Left lung (tissue), 10 donors: Measurements from ENCODE around the gene GRAP. TPM values are rescaled to one million over a fixed set of nuclear protein-coding genes. Genes with fewer than 3 reads are reported as not detected.
A peak's percentile ranks its signal among the peaks of the same experiment; 100 is the strongest.

Experiments
- ATAC-seq: fragments of 200-7000 bp; cut with Tn5 transposase; one replicate; pipeline ENCODE4 v1.9.1; 2020; ENCODE audit warnings: moderate library complexity
- DNase-seq, 4 donors: peaks; one replicate each; pipeline ENCODE4 v3.0.0-alpha.2; 2013 to 2020
- H3K27ac ChIP-seq, 2 donors: fragments of 200-600 bp; sonication (generic) in 1 of 2; one replicate each; pipeline versions ENCODE4 v1.5.0 to v1.8.0; 2020 to 2021
- H3K27me3 ChIP-seq, 2 donors: fragments of 200-600 bp; sonication (generic) in 1 of 2; one replicate each; pipeline versions ENCODE4 v1.5.0 to v1.8.0; 2020 to 2021
- H3K36me3 ChIP-seq, 2 donors: fragments of 200-600 bp; sonication (generic) in 1 of 2; one replicate each; pipeline versions ENCODE4 v1.5.0 to v1.8.0; 2020 to 2021
- H3K4me1 ChIP-seq, 2 donors: fragments of 200-600 bp; one replicate each; pipeline ENCODE4 v1.8.0; 2021
- H3K4me3 ChIP-seq, 2 donors: fragments of 200-600 bp; sonication (generic) in 1 of 2; one replicate each; pipeline versions ENCODE4 v1.5.0 to v1.8.0; 2020 to 2021; ENCODE audit warnings: mild to moderate bottlenecking in 1 of 2
- H3K9me3 ChIP-seq, 2 donors: fragments of 200-600 bp; sonication (generic) in 1 of 2; one replicate each; pipeline versions ENCODE4 v1.5.0 to v1.8.0; 2020 to 2021
- CTCF ChIP-seq, 2 donors: fragments of 200-600 bp; sonication (generic) in 1 of 2; IDR thresholded peaks; one replicate each; pipeline versions ENCODE4 v1.5.0 to v1.8.0; 2021; ENCODE audit warnings: antibody characterized with exemption in 2 of 2
- intact Hi-C, 2 donors: fragments of 100-400 bp; cut with DNase I; formaldehyde crosslinking; loops; one replicate each; pipeline versions ENCODE4 v1.11.2 to v1.14.2; 2022
- polyA plus RNA-seq, 6 donors: library from polyadenylated mRNA; unstranded; fragments of 120-200 nt; gene quantifications; one replicate each; pipeline ENCODE4 v1.2.1, GENCODE V29; 2013; ENCODE audit not compliant: insufficient read length in 6 of 6
- total RNA-seq, 2 donors: library from RNA; stranded (reverse); fragmentation: NEBNext Ultra II Directional; extraction: Animal tissue kit (Norgen Biotek cat#: 25700); gene quantifications; one replicate each; pipeline ENCODE4 v1.2.1, GENCODE V29; 2021
- donor health status: DM: no; HTN: yes; CAD: no.
- donor health status: DM: no; HTN: no; CAD: no.

The GRAP gene
- total and polyA plus RNA-seq, 8 donors: 5.4 to 15.7 (median 12.6) TPM

DNA sequence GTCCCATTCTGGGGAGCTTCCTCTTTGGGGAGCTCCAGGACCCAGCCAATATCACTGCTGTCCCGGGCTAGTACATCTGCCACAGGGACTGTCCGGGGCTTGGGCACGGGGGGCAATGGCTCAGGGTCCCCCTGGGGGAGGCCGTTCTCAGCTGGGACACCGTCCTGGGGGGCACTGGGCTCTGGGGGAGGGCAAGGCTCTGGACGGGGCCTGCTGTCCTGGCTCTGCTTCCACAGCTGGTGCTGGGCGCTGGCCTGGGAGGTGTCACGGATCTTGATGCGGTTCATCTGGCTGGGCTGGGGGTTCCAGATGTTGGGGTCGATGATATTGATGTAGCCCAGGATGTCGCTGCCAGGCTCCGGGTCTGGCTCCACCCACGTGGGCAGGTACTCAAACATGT is 68.7 kb downstream of the GRAP start:
- H3K4me3 ChIP-seq: no peak overlapping the region
- DNase-seq (peak in 1 of 4 donors; percentile 71), ATAC-seq (no peak)
- no peak overlapping the region for H3K27ac ChIP-seq
- H3K36me3 ChIP-seq: peaks cover 0 to 49% of the 10 kb centered on the region in 2 donors
- H3K9me3 ChIP-seq: no peaks in the 10 kb centered on the region
- no peaks in the 10 kb centered on the region for H3K27me3 ChIP-seq
- no peak for TF ChIP-seq CTCF (IDR thresholded peaks at IDR 0.05)
- no peaks in the 10 kb centered on the region for H3K4me1 ChIP-seq
- intact Hi-C loops: no loop called here

DNA sequence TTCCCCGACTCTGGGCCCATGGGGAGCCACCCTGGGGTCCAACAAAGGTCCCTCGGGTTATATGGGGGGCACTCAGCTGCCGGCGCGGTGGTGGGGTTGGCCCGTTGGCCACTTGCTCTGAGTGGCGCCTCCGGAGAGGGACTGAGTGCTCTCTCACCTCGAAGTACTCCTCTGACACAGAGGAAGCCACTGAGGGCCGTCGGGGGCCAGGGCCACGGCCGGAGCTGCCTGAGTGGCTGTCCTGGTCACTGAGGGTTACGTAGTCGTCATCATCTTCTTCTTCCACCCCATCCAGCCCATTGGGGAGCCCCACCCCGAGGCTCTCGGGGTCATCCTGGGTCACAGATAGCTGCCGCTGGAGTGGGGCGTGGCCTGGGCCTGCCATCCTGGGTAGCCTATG is 69.1 kb downstream of the GRAP start:
- Histone ChIP-seq H3K4me1 (no peaks in the 10 kb centered on the region), H3K4me3 (no peak overlapping the region), H3K27ac (no peak overlapping the region), H3K27me3 (no peaks in the 10 kb centered on the region), H3K9me3 (no peaks in the 10 kb centered on the region), H3K36me3 (peaks cover 0 to 49% of the 10 kb centered on the region in 2 donors)
- no peak for TF ChIP-seq CTCF (IDR thresholded peaks at IDR 0.05)
- intact Hi-C loops: no loop called here
- ATAC-seq (no peak), DNase-seq (peak in 1 of 4 donors; percentile 69)

DNA sequence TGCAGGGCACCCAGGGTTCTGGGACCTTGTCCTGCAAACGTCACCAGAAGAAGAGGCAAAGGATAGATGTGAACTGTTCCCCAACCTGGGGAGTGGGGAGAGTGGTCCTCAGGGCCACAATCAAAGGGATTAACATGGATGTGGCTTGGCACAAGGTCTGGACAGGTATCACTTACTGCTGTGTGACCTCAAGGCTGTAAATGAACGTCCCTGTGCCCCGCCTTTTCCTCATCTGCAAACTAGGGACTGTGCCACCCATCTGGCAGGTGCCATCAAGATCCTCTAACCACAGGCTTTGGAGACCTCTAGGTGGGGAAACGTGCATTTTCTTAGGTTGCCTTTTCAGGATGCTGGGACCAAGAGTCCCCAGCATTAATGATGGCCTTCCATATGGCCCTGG is 69.7 kb downstream of the GRAP start:
- Histone ChIP-seq H3K27me3 (no peaks in the 10 kb centered on the region), H3K27ac (no peak overlapping the region), H3K36me3 (peaks cover 0 to 52% of the 10 kb centered on the region in 2 donors), H3K4me1 (no peaks in the 10 kb centered on the region), H3K4me3 (no peak overlapping the region), H3K9me3 (no peaks in the 10 kb centered on the region)
- TF ChIP-seq CTCF (IDR thresholded peaks at IDR 0.05): no peak
- ATAC-seq (no peak), DNase-seq (no peak)
- intact Hi-C loops: no loop called here

DNA sequence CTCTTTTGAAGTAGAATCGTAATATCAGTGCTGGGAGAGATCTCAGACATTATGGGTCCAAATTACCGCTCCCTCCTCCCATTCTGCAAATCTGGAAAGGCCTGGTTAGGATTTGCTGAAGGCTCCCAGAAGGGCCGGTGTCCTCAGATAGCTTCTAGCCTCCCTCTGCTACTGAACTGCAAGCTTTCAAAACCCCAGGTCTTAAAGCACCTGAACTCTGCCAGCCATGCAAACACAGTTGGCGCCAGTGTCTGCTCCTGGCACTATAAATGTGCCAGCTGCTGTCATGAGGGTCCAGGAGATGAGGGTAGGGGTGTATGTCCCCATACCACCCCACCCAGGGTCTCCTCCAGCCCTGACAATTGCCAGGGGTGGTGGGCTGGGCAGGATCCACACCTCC is 70.6 kb downstream of the GRAP start:
- Histone ChIP-seq H3K27ac (no peak overlapping the region), H3K4me3 (no peak overlapping the region), H3K4me1 (no peaks in the 10 kb centered on the region), H3K27me3 (no peaks in the 10 kb centered on the region), H3K9me3 (no peaks in the 10 kb centered on the region), H3K36me3 (peaks cover 0 to 60% of the 10 kb centered on the region in 2 donors)
- DNase-seq: no peak
- intact Hi-C loops: no loop called here
- TF ChIP-seq CTCF (IDR thresholded peaks at IDR 0.05): no peak
- ATAC-seq: no peak

- Histone ChIP-seq H3K9me3 (no peaks in the 10 kb centered on the region), H3K27ac (no peak overlapping the region), H3K27me3 (no peaks in the 10 kb centered on the region), H3K36me3 (peaks cover 0 to 64% of the 10 kb centered on the region in 2 donors), H3K4me1 (no peaks in the 10 kb centered on the region), H3K4me3 (no peak overlapping the region)
- no peak for DNase-seq
- ATAC-seq: no peak
- intact Hi-C loops: no loop called here
- no peak for TF ChIP-seq CTCF (IDR thresholded peaks at IDR 0.05)
Measured at GRCh38 chr17:18975597-18975996, 71.2 kb downstream of the GRAP start.
